ENCODE data around the gene KCNC3. TPM values are rescaled to one million over a fixed set of nuclear protein-coding genes. Genes with fewer than 3 reads are reported as not detected.

Gene KCNC3
- total RNA-seq, 1 donor from 2014 or later, result 0.35 TPM

DNA sequence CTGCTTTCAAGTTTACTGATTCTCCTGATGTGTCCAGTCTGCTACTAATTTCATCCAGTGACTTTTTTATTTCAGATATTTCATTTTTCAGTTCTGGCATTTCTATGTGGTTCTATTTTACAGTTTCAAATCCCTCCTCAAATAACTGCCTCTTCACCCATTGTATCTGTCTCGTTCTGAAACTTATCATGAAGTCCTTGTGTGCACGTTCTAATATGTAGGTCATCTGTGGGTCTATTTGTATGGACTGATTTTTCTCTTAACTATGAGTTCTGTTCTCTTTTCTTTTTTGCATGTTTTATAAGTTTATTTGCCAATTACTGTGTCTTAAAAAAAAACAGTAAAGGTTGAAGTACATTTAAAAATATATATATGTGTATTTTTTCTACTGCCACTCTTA, 43.3 kb downstream of the KCNC3 start:
- TF ChIP-seq, protein P1, sequence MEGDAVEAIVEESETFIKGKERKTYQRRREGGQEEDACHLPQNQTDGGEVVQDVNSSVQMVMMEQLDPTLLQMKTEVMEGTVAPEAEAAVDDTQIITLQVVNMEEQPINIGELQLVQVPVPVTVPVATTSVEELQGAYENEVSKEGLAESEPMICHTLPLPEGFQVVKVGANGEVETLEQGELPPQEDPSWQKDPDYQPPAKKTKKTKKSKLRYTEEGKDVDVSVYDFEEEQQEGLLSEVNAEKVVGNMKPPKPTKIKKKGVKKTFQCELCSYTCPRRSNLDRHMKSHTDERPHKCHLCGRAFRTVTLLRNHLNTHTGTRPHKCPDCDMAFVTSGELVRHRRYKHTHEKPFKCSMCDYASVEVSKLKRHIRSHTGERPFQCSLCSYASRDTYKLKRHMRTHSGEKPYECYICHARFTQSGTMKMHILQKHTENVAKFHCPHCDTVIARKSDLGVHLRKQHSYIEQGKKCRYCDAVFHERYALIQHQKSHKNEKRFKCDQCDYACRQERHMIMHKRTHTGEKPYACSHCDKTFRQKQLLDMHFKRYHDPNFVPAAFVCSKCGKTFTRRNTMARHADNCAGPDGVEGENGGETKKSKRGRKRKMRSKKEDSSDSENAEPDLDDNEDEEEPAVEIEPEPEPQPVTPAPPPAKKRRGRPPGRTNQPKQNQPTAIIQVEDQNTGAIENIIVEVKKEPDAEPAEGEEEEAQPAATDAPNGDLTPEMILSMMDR (conservative IDR thresholded peaks at IDR 0.05; ENCODE audit: low read depth, low read length), result no peak
- H3K4me3 ChIP-seq (ENCODE audit: low read depth, low read length), result no peak overlapping the region
- DNase-seq (ENCODE audit: low read depth), result no peak

DNA sequence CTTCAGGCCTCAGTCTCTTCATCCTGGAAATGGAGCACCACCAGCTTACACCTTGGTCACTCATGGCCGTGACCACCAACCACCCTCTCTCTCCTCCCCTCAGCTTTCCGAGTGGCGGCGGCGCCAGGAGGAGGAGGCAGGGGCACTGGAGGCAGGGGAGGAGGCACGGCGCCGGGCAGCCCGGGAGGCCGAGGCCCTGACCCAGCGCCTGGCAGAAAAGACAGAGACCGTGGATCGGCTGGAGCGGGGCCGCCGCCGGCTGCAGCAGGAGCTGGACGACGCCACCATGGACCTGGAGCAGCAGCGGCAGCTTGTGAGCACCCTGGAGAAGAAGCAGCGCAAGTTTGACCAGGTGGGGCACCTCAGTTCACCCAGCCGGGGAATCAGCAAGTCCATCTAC, 47.7 kb downstream of the KCNC3 start:
- DNase-seq (ENCODE audit: low read depth), result no peak
- TF ChIP-seq, protein P1 (conservative IDR thresholded peaks at IDR 0.05; ENCODE audit: low read depth, low read length), result no peak
- H3K4me3 ChIP-seq (ENCODE audit: low read depth, low read length), result no peak overlapping the region

DNA sequence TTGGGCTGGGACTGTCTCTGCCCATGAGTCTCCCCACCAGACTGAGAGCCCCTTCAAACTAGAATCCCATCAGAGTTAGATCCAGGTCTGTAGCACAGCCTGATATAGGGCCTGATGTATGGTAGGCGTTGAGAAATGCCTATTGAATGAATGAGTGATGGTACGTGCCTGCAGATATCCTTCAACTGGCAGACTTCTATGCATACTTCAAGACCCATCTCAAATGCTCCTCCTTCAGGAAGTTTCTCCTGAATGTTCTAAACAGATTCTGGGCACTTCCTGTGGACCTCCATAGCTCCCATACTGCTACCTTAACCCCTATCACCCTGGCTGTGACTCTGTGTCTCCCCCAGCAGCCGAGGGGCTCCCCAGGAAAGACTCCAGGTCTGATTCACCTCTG, 48.2 kb downstream of the KCNC3 start:
- H3K4me3 ChIP-seq (ENCODE audit: low read depth, low read length), result no peak overlapping the region
- TF ChIP-seq, protein P1 (conservative IDR thresholded peaks at IDR 0.05; ENCODE audit: low read depth, low read length), result no peak
- DNase-seq (ENCODE audit: low read depth), result no peak

DNA sequence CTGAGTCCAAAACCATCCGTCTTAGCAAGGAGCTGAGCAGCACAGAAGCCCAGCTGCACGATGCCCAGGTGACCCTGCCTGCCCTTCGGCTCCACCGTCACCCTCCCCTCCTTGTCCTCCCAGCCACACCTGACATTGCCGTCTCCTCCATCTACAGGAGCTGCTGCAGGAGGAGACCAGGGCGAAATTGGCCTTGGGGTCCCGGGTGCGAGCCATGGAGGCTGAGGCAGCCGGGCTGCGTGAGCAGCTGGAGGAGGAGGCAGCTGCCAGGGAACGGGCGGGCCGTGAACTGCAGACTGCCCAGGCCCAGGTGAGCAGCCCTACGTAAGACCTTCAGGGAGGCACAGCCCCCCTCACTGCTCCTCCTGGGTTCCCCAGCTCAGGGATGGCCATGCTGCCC, 49.1 kb downstream of the KCNC3 start:
- no peak overlapping the region for H3K4me3 ChIP-seq (ENCODE audit: low read depth, low read length)
- TF ChIP-seq, protein P1 (conservative IDR thresholded peaks at IDR 0.05; ENCODE audit: low read depth, low read length), result no peak
- DNase-seq (ENCODE audit: low read depth), result no peak

DNA sequence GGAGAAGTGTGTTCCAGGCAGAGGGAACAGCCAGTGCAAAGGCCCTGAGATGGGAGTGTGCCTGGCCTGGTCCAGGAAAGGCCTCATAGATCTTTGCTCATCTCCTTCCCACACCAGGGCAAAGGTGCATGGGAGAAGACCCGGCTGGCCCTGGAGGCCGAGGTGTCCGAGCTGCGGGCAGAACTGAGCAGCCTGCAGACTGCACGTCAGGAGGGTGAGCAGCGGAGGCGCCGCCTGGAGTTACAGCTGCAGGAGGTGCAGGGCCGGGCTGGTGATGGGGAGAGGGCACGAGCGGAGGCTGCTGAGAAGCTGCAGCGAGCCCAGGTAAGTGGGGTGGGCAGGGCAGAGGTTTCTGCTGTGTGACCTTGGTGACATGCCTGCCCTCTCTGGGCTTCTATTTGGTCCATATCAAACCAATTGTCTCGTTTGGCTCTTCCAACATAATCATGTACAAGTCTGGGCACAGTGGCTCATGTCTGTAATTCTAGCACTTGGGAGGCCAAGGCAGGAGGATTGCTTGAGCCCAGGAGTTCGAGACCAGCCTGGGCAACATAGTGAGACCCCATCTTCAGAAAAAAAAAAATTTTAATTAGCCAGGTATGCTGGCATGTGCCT, 51.1 kb downstream of the KCNC3 start:
- TF ChIP-seq, protein P1 (conservative IDR thresholded peaks at IDR 0.05; ENCODE audit: low read depth, low read length), result no peak
- H3K4me3 ChIP-seq (ENCODE audit: low read depth, low read length), result no peak overlapping the region
- no peak for DNase-seq (ENCODE audit: low read depth)

DNA sequence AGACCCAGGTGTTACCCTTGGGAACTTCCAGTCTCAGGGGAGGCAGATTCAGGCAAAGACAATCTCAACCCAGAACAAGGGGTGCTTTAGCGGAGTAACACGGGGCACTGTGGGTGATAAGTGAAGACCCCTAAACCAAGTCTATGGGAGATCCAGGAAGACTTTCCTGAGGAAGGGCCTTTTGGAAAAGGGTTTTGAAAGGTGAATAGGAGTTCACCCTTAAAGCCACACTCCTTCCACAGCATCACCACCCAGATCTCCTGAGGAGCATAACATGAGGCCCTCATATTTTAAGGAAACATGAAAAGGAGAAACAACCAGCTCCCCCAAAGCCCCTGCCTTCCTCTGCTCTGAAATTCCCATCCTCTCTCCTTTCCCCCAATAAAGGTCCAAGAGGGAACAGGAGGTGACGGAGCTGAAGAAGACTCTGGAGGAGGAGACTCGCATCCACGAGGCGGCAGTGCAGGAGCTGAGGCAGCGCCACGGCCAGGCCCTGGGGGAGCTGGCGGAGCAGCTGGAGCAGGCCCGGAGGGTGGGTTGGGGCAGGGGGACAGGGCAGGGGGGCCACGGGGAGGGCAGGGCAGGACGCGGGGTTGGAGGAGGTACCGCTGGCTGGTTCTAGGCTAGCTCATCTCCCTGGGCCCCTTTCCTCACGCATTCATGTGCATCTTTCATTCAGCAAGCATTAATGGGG, 52.7 kb downstream of the KCNC3 start:
- no peak for DNase-seq (ENCODE audit: low read depth)
- TF ChIP-seq, protein P1 (conservative IDR thresholded peaks at IDR 0.05; ENCODE audit: low read depth, low read length), result no peak
- H3K4me3 ChIP-seq (ENCODE audit: low read depth, low read length), result no peak overlapping the region
